OCI-LY7 (cell line): ENCODE measurements around the gene PDZRN4. TPM values are rescaled to one million over a fixed set of nuclear protein-coding genes. Genes with fewer than 3 reads are reported as not detected.
A peak's percentile ranks its signal among the peaks of the same experiment; 100 is the strongest.

ENCODE experiments used
- BruUV-seq: library from RNA; stranded (reverse); fragments of 400-500 nt; replicated peaks from 2 replicates; lab custom pipeline; 2021; lab: Mats Ljungman, UMichigan
- CTCF ChIA-PET: fragments of 300-600 bp; sonication (Branson Sonifier 250); formaldehyde crosslinking; loops from one replicate; lab custom pipeline; 2022; ENCODE audit warnings: antibody characterized with exemption; ENCODE audit not compliant: unreplicated experiment; lab: Charles Lee
- POLR2A ChIA-PET: fragments of 300-600 bp; sonication (Branson Sonifier 250); formaldehyde crosslinking; loops from one replicate; lab custom pipeline; 2022; ENCODE audit warnings: antibody characterized with exemption; lab: Charles Lee
- DNase-seq: peaks from one replicate; pipeline ENCODE4 v3.0.0-alpha.2; 2015; ENCODE audit warnings: low spot score
- H2AFZ ChIP-seq: fragments of 200-600 bp; sonication (generic), shearing (Covaris generic); 2 replicates; pipeline ENCODE4 v1.6.1; 2014; ENCODE audit warnings: mild to moderate bottlenecking, antibody characterized with exemption, low read length, moderate library complexity
- H3K27ac ChIP-seq: fragments of 200-600 bp; sonication (generic); 2 replicates; pipeline ENCODE4 v1.5.1; 2014; ENCODE audit warnings: mixed run types, low read depth, mild to moderate bottlenecking, moderate library complexity, low read length, inconsistent platforms; ENCODE audit not compliant: poor library complexity, severe bottlenecking
- H3K36me3 ChIP-seq: fragments of 200-600 bp; sonication (generic); 2 replicates; pipeline ENCODE4 v1.6.1; 2014; ENCODE audit warnings: mild to moderate bottlenecking, antibody characterized with exemption, low read length, moderate library complexity, mixed read lengths; ENCODE audit not compliant: insufficient read depth
- H3K4me1 ChIP-seq: fragments of 200-600 bp; sonication (generic); 2 replicates; pipeline ENCODE4 v1.5.1; 2014; ENCODE audit warnings: mild to moderate bottlenecking, low read length; ENCODE audit not compliant: insufficient read depth, poor library complexity, severe bottlenecking
- H3K4me2 ChIP-seq: fragments of 200-600 bp; sonication (generic); 2 replicates; pipeline ENCODE4 v1.6.1; 2014; ENCODE audit warnings: mild to moderate bottlenecking, low read length
- H3K4me3 ChIP-seq: fragments of 200-600 bp; sonication (generic); 2 replicates; pipeline ENCODE4 v1.5.1; 2014; ENCODE audit warnings: mild to moderate bottlenecking, low read depth, low read length; ENCODE audit not compliant: poor library complexity, severe bottlenecking
- H3K79me2 ChIP-seq: fragments of 200-600 bp; sonication (generic); 2 replicates; pipeline ENCODE4 v1.6.1; 2016; ENCODE audit warnings: low read depth, mild to moderate bottlenecking, low read length, moderate library complexity, mixed read lengths; ENCODE audit not compliant: insufficient read depth
- H3K9me2 ChIP-seq: fragments of 200-600 bp; sonication (generic); 2 replicates; pipeline ENCODE4 v1.6.1; 2016; ENCODE audit warnings: mild to moderate bottlenecking, low read length, mixed read lengths; ENCODE audit not compliant: insufficient read depth
- H3K9me3 ChIP-seq: fragments of 200-600 bp; sonication (generic); 2 replicates; pipeline ENCODE4 v1.6.1; 2014; ENCODE audit warnings: mild to moderate bottlenecking, mixed run types, low read length, mixed read lengths
- H4K20me1 ChIP-seq: fragments of 200-600 bp; sonication (generic); 2 replicates; pipeline ENCODE4 v1.6.1; 2014; ENCODE audit warnings: mild to moderate bottlenecking, antibody characterized with exemption, low read length, moderate library complexity, mixed read lengths; ENCODE audit not compliant: insufficient read depth
- EZH2phosphoT487 ChIP-seq: fragments of 200-600 bp; sonication (generic); IDR thresholded peaks from 2 replicates; pipeline ENCODE4 v1.6.1; 2018; ENCODE audit warnings: low read depth, borderline replicate concordance, mild to moderate bottlenecking, mixed run types, antibody characterized with exemption, low read length, moderate library complexity, mixed read lengths
- intact Hi-C: fragments of 100-400 bp; cut with micrococcal nuclease; formaldehyde crosslinking; loops from one replicate; pipeline ENCODE4 v1.10.0; 2022; ENCODE audit not compliant: unreplicated experiment
- total RNA-seq, 2 experiments: library from RNA; depleted of rRNA in 1 of 2; stranded (reverse); fragments of >200 nt in 1 of 2; shearing (Covaris generic) in 1 of 2; gene quantifications; 2 replicates each; pipeline ENCODE4 v1.2.3, GENCODE V29; 2014 to 2022
- TF ChIP-seq, protein P1 (sequence below): fragments of 200-600 bp; sonication (generic); conservative IDR thresholded peaks from 2 replicates; pipeline ENCODE4 v1.5.1; 2014; ENCODE audit warnings: mild to moderate bottlenecking, antibody characterized with exemption, low read length, moderate library complexity, mixed read lengths

PDZRN4 gene
- total RNA-seq, 2 experiments from 2014 or later, result 6.8 to 16.8 TPM

DNA sequence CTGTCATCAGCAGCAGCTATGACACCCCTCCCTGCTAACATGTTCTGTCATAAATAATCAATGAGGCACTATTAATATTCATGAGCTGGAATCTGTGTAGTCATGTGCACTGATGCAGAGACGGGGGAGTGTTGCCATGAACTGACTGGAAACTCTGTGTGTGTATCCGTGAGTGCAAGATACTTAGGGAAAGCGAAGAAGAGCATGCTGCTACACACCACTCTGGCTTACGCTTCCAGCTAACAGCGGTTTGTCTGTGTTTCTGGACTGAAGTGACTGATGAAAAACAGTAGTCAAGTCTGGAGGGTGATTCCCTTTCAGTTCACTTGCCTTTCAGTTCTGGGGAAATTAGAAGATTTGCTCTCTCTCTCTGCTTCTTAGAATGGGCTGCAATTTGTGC is 249.4 kb downstream of the PDZRN4 start:
- Histone ChIP-seq H3K9me3 (peaks cover 6% of the 10 kb centered on the region; the same call in 1 of the 2 replicates), H3K36me3 (peaks cover 6% of the 10 kb centered on the region), H3K9me2 (no peaks in the 10 kb centered on the region), H3K4me3 (peak overlapping the region; percentile 72), H3K4me1 (peaks cover 64% of the 10 kb centered on the region), H3K4me2 (peak overlapping the region; percentile 84), H3K27ac (peak overlapping the region; percentile 93), H2AFZ (peak overlapping the region; percentile 70), H4K20me1 (no peaks in the 10 kb centered on the region), H3K79me2 (peaks cover 45% of the 10 kb centered on the region)
- DNase-seq, result peak; percentile 60
- no peak for TF ChIP-seq EZH2phosphoT487
- TF ChIP-seq, protein P1, sequence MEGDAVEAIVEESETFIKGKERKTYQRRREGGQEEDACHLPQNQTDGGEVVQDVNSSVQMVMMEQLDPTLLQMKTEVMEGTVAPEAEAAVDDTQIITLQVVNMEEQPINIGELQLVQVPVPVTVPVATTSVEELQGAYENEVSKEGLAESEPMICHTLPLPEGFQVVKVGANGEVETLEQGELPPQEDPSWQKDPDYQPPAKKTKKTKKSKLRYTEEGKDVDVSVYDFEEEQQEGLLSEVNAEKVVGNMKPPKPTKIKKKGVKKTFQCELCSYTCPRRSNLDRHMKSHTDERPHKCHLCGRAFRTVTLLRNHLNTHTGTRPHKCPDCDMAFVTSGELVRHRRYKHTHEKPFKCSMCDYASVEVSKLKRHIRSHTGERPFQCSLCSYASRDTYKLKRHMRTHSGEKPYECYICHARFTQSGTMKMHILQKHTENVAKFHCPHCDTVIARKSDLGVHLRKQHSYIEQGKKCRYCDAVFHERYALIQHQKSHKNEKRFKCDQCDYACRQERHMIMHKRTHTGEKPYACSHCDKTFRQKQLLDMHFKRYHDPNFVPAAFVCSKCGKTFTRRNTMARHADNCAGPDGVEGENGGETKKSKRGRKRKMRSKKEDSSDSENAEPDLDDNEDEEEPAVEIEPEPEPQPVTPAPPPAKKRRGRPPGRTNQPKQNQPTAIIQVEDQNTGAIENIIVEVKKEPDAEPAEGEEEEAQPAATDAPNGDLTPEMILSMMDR, result no peak
- no TSS peak for BruUV-seq
- ChIA-PET CTCF (no interaction called here), POLR2A (interaction anchor here (0.6 to 5.4 kb wide), 18 partner anchors 8 to 798 kb away, joined by 3 to 26 read pairs (median 3); no protein-coding TSS in a partner anchor)
- intact Hi-C loops, result loop anchor here (5.0 to 10.0 kb wide), 5 partner anchors 180 to 1213 kb away; partner anchors contain the start of genes LRRK2 and YAF2

DNA sequence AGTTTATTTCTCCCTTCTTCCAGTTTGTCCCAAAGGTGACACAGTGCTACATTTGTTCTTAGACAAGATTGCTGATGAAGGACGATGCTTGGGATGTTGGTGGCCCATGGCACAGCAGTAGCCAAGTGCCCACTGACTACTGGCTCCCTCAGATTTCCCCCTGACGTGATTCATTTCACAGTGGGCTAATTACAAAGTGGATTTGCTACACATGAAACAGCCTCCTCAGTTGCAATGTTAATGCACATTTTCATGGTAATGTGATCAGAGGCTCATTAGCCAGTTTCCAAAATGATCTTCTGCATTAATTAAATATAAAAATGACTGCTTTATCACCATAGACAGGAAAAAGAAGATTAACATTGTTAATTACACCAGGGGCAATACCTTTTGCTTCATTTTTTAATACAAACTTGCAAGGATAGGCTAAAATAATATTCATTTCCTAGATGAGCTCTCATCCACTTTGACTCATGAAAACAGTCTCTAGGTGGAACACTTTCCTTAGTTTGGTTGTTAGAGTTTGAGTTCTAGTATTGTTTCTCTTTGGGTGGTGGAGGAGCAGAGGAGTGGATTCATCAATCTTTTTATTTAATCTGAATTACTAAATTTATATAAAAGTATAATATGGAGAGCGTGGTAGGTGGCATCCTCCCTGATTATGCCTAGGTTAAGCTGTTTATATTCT is 250.9 kb downstream of the PDZRN4 start:
- Histone ChIP-seq H3K4me2 (peak overlapping the region; percentile 84), H3K27ac (peak overlapping the region; percentile 93), H2AFZ (peak overlapping the region; percentile 53; the same call in 1 of the 2 replicates), H3K4me3 (peak overlapping the region; percentile 72), H3K9me3 (peaks cover 8% of the 10 kb centered on the region; the same call in 1 of the 2 replicates), H4K20me1 (no peaks in the 10 kb centered on the region), H3K4me1 (peaks cover 70% of the 10 kb centered on the region), H3K79me2 (peaks cover 60% of the 10 kb centered on the region), H3K36me3 (peaks cover 9% of the 10 kb centered on the region), H3K9me2 (no peaks in the 10 kb centered on the region)
- ChIA-PET POLR2A (interaction anchor here (0.6 to 5.4 kb wide), 14 partner anchors 10 to 1818 kb away, joined by 3 to 26 read pairs (median 6); no protein-coding TSS in a partner anchor), CTCF (no interaction called here)
- peak; percentile 32 for DNase-seq
- TF ChIP-seq, protein P1, result peak; percentile 67
- no peak for TF ChIP-seq EZH2phosphoT487
- no TSS peak for BruUV-seq
- intact Hi-C loops, result loop anchor here (2.0 to 10.0 kb wide), 7 partner anchors 178 to 1214 kb away; partner anchors contain the start of genes LRRK2 and YAF2
